Stimulated activated CD4-positive, alpha-beta T cell treated with anti-CD3 and anti-CD28 coated beads, Interleukin-4, amount 100 ng/mL, for 48 hours (primary cell): ENCODE measurements around the gene OPRD1.
A peak's percentile ranks its signal among the peaks of the same experiment; 100 is the strongest.
"Not testable (repeated sequence)": the region's sequence is repeated elsewhere in the genome, so short reads cannot be mapped to it uniquely, and the experiment has no call there.

Source experiments
- DNase-seq, 2 donors: peaks; one replicate each; pipeline ENCODE4 v3.0.0-alpha.2; 2020; ENCODE audit warnings: low read depth in 2 of 2

The OPRD1 gene

GRCh38 chr1:28811766-28812668 lies at the start of gene OPRD1:
OPRD1 (plus strand) TSS chr1:28812170; CDS start chr1:28812384, 214 bp downstream.
- DNase-seq = no peak

GRCh38 chr1:28766532-28767183 lies 45.3 kb upstream of the OPRD1 start:
- no peak for DNase-seq

GRCh38 chr1:28770601-28771165 lies 41.3 kb upstream of the OPRD1 start:
- no peak for DNase-seq

- DNase-seq = not testable (repeated sequence)
Observed at GRCh38 chr1:28771921-28772320, 40.0 kb upstream of the OPRD1 start.

- DNase-seq = no peak
Observed at GRCh38 chr1:28773105-28773504, 38.9 kb upstream of the OPRD1 start.

GRCh38 chr1:28775121-28775942 lies 36.6 kb upstream of the OPRD1 start:
- DNase-seq = peak; percentile 47 to 51

GRCh38 chr1:28776341-28776740 lies 35.6 kb upstream of the OPRD1 start:
- DNase-seq = no peak

GRCh38 chr1:28778021-28778420 lies 33.9 kb upstream of the OPRD1 start:
- no peak for DNase-seq

- DNase-seq = no peak
Observed at GRCh38 chr1:28779751-28780408, 32.1 kb upstream of the OPRD1 start.

- no peak for DNase-seq
Observed at GRCh38 chr1:28781305-28781704, 30.7 kb upstream of the OPRD1 start.

- DNase-seq = no peak
Observed at GRCh38 chr1:28782011-28782410, 30.0 kb upstream of the OPRD1 start.

GRCh38 chr1:28783363-28783762 lies 28.6 kb upstream of the OPRD1 start:
- no peak for DNase-seq

- no peak for DNase-seq
Observed at GRCh38 chr1:28789412-28789811, 22.6 kb upstream of the OPRD1 start.

GRCh38 chr1:28789816-28790215 lies 22.2 kb upstream of the OPRD1 start:
- DNase-seq = no peak

GRCh38 chr1:28790377-28791035 lies 21.5 kb upstream of the OPRD1 start:
- no peak for DNase-seq

- DNase-seq = not testable (repeated sequence)
Observed at GRCh38 chr1:28791929-28792328, 20.0 kb upstream of the OPRD1 start.

GRCh38 chr1:28792644-28793121 lies 19.3 kb upstream of the OPRD1 start:
- no peak for DNase-seq

GRCh38 chr1:28794582-28794981 lies 17.4 kb upstream of the OPRD1 start:
- DNase-seq = not testable (repeated sequence)

- no peak for DNase-seq
Observed at GRCh38 chr1:28796352-28797211, 15.4 kb upstream of the OPRD1 start.

- no peak for DNase-seq
Observed at GRCh38 chr1:28800324-28800723, 11.6 kb upstream of the OPRD1 start.
